HG03135 (cell line): ENCODE results near the gene FAM216B.
"Not testable (repeated sequence)": the region's sequence is repeated elsewhere in the genome, so short reads cannot be mapped to it uniquely, and the experiment has no call there.

Source experiments
- ATAC-seq: cut with Tn5 transposase; IDR thresholded peaks from one replicate; pipeline ENCODE4 v1.9.1; 2021; ENCODE audit warnings: mild to moderate bottlenecking, moderate library complexity; ENCODE audit not compliant: unreplicated experiment

Gene FAM216B

DNA sequence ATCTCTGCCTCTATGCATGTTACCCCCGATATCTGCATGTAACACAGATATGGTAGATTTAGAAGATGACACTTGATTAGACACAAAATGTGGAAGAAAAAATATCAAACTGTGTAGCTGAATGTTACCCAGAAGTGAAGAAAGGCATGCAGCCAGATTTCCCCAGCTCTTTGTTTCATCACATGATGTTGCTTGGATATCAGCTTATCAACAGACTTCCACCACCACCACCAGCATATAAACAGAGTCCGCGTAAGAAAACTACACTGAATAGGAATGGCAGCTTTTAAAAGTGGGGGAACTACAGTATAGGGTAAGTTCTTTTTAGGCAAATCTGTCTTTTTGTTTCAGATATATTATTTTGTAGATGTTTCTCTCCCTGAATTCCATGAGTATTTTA, at the start of gene FAM216B:
Gene FAM216B, plus strand, starts transcription at position 233 of the 400 bp plus-strand sequence. CDS start 2,484 bp downstream, outside the sequence.
- no peak for ATAC-seq

DNA sequence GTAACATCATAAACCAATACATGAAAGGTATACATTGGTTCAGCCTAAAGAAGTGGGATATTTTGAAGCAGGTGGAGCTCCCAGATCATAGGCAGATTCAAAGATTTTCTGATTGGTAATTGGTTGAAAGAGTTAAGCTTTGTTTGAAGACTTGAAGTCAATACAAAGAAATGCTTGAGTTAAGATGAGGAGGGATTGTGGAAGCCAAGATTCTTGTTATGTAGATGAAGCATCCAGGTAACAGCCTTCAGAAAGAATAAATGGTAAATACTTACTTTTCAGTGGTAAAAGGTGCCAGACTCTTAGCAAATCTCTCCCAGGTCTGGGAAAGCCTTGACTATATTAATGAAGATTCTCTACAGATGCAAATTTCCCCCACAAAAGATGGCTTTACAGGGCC, 49.3 kb upstream of the FAM216B start:
- no peak for ATAC-seq

DNA sequence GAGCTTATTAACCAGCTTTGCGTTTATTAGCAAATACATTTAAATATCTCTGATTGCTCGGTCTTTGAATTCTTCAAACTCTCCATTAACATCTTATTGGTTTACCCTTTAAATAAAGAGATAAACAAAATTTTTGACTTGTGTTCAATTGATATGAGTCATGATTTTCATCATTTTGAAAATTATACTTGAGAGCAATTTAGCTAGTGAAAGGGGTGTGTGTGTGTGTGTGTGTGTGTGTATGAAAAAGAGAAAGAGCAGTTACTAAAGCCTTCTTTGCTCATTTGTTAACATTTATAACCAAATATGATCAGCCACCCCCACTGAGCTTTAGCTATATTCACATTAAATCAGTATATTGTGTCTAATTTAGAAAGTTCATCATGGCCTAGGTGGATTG, 48.3 kb upstream of the FAM216B start:
- ATAC-seq: no peak

DNA sequence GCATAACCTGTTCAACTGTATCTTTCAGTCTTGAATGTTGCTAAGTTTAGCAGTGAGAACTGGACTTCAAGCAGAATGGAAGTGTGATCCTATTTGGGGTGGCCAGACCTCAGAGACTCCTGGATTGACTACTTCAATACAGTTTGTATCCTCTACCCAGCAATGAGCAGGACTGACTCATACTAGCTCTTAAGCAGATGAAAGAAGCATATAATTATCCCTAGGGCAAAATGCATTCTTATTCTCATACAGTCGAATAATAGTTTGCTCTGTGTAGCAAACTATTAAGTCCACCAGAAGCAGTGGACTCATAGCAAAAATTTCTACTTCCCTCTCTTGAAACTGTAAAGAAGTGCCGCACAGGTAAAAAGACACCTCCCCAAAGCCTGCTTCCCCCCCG, 46.4 kb upstream of the FAM216B start:
- ATAC-seq: no peak

DNA sequence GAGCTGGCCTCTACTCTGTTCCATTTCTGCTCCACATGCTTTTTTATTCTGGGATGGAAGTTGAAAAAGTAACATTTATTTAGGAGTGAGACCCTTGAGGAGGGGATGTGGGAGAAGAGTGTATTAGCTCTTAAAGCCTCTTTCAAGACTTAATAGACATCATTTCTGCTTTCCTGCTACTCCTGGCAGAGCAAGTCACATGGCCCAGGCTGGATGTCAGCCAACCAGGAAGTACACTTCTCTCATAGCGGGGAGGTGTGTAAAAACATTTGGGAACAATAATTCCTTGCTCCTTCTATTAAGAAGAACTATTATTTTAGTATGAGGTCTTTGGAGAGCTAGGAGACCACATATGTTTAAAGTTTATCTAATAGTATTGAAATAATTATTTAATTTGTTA, 40.6 kb upstream of the FAM216B start:
- ATAC-seq: no peak

DNA sequence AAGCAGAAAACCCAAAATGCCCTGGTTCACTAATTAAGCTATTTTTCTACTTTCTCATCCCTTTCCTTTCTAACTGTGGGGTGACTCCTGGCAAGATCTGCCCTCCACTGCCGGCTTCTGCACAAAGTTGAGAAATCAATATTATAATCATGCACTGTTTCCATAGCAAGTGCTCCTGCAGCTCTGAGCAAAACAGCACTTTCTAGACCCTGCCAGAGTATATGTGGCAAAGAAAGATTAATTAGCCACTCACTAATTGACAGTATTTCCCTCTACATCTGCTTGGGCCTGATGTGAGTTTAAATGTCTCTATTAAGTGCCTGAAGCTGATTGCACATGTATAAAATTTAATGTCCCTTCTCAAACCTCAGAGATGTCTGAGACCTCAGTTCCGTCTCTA, 39.5 kb upstream of the FAM216B start:
- ATAC-seq: no peak

DNA sequence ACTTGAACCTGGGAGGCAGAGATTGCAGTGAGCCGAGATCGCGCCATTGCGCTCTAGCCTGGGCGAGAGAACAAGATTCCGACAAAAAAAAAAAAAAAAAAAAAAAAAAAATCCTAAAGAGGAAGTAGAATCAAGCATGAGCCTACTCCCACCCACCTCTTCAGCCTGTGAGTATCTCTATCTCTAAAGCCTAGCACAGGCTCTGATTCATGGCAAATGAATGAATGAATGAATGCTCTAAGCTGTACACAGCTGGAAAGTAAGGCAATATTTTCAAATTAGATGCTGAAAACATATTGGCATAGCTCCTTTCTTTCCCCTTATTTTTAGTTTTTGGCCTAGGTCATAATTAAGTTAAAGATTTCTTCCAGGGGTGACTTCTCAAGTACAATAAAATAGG, 35.7 kb upstream of the FAM216B start:
- no peak for ATAC-seq

DNA sequence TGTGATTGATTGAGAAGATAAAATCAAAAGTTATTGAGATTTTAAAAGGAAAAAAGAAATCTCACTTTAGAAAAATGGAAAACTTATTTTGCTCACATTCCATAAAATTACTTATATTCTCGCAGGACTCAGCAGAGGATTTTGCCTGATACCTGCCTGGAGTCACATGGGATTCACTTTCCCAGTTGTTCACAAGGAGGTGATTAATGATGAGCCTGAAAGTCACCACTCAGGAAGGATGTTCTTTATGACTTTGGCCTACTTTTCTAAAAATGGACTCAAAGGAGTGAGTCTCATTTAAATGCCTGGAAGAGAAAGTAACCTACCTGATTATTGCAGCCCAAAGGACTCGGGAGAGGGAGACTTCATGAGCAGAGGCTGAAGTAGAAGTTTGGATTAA, 34.5 kb upstream of the FAM216B start:
- no peak for ATAC-seq

DNA sequence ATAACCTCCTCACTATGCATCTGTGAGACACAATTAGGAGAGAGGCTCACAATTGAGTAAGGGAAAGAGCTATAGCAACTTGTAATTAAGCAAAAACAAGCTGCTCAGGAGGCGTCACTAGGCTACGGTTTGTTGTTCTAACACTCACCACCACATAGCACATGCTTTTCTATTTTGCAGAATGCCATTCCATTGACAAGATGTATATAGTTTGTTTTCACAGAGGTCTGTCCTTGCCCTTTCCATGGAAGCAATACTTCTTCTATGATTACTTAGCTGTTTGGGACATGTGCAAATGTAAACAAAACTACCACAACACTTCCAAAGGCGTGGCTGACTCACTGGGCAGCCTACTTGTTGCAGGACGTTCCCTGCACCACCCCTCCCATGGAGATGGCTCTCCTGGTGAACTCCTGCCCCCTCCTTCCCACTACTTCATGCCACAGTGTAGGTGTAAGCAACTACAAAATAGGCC, 33.9 kb upstream of the FAM216B start:
- ATAC-seq: no peak

DNA sequence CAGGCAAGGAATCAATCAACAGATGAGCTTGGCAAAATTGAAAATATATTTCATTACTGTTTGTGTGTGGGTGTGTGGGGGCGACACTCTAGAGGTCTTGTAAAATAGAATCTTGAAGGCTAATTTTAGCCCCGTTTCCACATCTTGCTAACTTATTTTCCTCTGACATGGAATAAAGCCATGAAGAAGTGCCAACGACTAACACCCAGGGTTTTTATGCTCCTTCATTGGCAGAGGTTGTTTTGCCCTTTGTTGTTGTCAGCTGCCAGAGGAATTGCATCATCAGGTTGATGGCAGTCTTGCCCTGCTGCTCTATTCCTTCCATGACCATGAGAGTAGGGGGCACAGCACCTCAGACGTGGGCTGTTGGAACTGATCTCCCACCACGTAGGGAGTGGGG, 30.6 kb upstream of the FAM216B start:
- no peak for ATAC-seq

DNA sequence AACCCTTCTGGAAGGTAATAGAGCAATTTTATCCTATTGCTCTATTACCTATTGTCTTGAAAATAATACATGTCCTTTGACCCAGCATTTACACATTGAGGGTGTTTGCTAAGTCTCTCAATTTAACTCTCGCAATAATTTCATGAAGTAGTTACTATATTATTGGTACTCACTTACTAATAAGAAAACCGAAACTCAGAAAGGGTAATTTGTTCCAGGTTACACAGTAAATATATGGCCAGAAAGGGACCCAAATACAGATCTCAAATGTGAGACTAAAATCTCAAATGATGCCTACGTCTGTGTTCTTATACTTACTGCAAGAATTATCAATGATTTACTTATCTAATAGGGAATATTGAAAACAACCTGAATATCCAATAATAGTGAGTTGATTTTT, 29.7 kb upstream of the FAM216B start:
- ATAC-seq: no peak

DNA sequence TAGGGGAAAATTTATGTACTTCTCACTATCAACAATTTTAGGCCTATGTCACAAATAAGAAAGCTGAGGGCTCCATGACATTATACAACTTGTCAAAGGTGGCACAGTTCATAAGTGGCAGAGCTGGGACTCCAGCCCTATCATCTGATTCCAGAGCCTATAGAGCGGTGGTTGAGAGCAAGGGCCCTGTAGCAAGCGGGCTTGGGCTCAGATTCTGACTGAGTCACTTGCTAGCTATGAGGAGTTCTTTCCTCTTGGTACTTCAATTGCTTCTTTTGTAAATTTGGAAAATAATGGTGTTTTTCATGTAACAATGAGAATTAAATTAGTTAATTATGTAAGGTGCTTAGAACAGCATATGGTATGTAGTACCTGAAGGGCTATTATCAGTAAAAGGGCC, 28.7 kb upstream of the FAM216B start:
- no peak for ATAC-seq

DNA sequence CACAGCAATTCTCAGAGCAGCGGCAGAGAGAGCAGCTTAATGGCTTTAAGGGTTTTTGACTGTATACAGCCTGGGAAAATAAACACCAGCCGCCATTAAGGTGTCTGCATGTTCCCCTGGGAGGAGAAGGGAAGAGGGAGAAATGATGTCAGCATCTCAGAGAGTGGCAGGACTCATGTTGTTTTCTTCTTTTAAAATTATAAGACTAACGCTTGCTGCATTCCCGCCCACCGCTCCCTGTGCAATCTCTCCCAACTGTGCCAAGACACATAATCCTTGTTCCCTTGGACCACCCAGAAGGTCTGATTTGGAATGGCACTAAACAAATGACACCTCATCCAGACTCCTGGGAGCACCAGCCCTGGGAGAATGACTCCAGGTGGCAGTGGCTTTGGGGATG, 27.7 kb upstream of the FAM216B start:
- ATAC-seq: no peak

DNA sequence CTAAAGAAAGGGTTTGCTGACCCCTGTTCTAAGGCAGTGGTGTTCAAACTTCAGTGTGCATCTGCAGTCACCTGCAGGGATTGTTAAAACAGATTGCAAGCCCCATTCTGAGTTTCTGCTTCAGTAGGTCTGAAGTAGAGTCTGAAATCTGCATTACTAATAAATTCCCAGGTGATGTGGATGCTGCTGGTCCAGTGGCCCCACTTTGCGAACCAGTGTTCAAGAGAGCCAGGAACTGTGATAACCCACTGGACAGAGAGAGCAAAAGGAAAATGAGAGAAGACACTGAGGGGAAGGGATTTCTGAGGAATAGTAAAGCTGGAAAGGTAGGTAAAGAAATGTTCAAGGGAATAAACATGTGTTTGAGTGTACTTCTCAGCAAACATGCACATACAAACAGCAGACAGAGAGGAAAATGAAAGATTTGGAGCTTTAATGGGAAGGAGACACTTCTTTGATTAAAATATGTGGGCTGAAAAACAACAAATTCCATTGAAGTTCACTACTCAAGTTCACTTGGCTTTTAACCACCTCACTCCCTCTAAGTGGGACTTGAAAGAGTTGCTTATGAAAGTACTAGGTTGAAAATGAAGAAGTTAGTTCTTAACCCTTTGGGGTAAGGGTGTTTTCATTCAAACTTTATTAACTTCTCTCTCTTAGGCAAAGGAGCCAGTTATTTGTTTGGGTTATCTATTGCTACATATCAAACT, 26.4 kb upstream of the FAM216B start:
- ATAC-seq: no peak

DNA sequence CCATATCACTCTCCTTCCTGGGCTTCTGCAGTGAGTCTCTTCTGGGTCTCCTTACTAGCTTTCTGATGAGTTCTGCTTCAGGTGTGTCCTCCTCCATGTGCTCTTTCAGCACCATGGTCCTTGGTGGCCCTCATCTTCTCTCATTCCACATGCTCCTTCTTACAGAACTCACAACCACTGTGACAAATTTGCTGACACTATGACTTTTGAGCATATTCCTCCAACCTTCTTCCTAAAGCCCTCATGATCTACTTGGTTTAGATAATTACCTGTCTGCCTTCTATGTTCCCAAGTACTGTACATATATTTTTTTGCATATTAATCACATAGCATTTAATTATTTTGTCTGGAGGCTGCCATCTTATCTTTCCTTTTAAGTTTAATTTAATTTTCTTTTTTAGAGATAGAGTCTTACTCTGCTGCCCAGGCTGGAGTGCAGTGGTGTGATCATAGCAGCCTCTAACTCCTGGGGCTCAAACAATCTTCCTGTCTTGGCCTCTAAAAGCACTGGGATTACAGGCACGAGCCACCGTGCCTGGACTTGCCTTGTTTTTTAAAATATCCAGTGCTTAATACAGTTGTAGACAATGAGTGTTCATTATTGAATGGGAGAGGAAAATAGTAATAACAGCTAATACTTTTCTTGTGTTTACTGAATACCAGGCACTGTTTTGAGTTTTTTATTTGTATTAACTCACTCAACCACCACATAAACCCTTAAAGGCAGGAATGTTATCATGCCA, 23.5 kb upstream of the FAM216B start:
- ATAC-seq: no peak

DNA sequence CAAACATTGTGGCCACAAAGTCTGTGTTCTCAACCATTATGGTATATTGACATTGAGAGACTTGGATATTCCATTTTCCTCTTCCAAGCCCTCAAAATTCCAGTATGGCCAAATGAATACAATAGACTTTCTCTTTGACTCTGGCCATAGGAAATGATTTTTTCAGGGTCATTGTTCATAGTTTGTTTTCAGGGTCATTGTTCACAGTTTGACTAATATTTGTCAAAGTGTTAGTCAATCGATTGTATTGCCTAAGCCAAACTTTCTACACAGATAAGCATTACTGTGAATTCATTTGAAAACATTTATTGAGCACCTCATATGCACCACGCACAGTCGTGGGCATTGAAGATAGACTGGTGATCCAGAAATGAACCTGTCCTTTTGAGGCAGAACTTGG, 22.9 kb upstream of the FAM216B start:
- ATAC-seq: no peak

DNA sequence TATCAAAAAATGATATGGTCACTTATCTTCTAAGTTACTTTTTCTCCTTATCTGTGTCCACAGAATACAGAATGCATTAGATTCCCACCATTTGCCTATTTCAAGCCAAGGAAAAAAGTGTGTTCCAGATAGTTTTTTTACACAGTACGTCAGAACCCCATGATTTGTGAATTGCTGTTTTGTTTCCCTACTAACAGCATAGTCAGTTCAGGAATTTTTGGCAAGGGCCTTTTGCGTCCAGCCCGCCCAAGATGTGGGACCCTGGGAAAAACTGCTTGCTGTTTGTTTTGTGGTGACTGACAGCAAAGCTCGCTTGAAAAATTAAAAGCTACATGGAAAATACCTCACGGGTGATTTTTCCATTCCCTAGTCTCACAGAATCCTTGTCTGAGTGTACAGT, 20.4 kb upstream of the FAM216B start:
- ATAC-seq: no peak

DNA sequence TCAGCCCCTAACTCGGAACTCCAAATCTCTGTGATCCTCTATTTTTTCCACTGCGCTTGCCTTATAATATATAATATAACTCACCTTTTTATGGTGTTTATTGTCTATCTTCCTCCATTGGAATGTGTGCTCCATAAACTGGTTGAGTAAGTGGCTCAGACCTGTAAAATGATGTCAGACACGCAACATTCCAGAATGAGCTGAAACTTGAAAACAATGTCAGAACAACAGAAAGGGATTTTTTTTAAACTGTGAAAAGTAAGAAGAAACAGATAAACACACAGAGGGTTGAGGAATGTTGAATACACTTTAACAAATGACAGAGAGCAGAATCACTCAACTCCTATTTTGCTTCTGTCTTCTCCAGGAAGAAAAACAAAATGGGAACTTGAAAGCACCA, 19.1 kb upstream of the FAM216B start:
- ATAC-seq: no peak

DNA sequence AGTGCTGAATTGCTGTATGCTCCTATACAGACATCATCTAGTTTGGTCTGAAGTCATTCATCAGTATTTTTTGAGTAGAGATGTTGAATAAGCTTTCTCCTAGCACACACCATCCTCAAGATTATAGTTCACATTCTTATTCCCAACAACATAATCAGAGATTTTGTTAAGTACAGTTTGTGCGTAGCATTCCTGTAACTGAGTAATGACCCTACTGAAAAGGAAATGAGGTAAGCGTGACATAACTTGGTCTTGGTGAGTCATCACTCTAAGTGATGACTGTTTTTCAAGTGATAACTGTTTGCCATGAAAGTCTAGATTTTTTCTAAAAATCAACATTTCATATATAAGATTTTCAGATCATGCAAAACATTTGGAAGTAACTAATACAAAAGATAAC, 18.5 kb upstream of the FAM216B start:
- no peak for ATAC-seq

DNA sequence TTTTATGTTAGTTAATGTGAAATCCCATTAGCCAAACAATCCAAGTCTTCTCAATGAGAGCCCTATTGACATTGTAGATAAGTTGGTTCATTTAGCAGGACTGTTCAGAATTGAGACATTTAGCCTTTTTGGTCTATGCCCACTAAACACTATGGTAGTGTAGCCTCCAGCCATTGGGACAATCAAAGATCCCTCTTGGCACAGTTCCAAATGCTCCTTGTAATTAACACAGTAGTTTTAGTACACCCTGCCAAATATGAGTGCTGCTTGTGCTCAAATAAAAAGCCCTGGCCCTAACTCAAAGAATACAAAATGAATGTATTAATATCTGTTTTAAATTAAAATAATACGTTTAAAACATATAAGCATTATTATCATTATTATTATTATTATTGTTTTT, 15.4 kb upstream of the FAM216B start:
- no peak for ATAC-seq

DNA sequence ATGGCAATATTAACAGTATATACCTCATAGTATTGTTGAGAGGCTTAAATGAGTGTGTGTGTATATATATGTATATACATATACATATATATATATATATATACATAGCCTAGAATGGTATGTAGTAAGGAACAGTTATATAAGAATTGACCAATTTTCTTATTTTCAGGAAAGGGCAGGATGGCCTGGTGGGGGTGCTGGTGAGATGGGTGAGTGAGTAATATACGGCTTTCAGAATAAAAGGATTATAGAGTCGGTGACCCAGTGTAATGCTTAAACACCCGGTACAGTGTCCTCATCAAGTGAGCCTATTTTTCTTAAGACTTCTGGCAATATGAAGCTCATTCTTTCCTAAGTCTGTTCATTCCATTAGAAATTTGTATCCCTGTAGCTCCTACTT, 11.7 kb upstream of the FAM216B start:
- no peak for ATAC-seq

DNA sequence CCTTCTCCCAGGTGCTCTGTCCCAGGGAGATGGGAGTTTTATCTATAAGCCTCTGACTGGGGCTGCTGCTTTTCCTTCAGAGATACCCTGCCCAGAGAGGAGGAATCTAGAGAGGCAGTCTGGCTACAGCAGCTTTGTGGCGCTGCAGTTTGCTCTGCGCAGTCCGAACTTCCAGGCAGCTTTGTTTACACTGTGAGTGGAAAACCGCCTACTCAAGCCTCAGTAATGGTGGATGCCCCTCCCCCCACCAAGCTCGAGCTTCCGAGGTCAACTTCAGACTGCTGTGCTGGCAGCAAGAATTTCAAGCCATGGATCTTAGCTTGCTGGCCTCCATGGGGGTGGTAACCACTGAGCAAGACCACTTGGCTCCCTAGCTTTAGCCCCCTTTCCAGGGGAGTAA, 4.8 kb upstream of the FAM216B start:
- not testable (repeated sequence) for ATAC-seq

DNA sequence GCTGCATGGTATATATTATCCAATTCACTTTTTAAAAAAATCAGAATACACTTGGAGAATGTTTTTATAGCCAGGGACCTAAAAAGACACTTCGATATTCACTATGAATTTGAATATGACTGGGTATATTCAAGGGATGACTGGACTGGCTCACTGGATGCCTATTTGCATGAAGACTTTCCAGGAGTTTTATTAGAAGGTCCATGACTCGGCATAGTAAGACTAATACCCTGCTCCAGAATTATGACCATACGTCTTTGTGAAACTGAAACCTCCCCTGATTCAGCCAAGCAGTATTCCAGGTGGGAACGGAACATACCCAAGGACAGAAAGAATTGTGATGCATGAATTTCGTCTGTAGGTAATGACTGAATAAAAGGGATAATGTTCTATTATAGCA, 3.9 kb upstream of the FAM216B start:
- ATAC-seq: no peak
